HG02678 (cell line): ENCODE data around the gene CACNA1E.

Experiments used
- ATAC-seq: cut with Tn5 transposase; IDR thresholded peaks from one replicate; pipeline ENCODE4 v1.9.1; 2021; ENCODE audit warnings: mild to moderate bottlenecking, moderate library complexity; ENCODE audit not compliant: unreplicated experiment

Gene CACNA1E

DNA sequence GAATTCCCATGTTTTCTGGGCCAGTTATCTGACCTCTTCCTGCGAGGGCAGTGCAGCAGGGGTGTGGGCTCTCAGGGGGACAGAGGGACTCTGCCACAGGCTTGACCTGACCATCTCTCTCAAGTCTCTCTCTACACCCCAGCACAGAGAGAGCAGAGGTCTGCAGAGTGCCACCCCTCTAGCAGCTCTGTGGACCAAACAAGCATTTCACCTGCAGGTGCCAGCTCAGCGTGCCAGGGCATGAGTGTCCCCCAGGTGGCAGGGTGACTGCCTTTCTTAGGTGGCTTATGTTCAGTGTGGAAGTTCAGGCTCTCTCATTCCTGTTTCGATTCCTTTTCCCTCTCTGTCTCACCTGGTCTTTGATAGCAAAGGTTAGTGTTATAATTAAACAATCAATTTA is 191.3 kb downstream of the CACNA1E start:
- no peak for ATAC-seq

DNA sequence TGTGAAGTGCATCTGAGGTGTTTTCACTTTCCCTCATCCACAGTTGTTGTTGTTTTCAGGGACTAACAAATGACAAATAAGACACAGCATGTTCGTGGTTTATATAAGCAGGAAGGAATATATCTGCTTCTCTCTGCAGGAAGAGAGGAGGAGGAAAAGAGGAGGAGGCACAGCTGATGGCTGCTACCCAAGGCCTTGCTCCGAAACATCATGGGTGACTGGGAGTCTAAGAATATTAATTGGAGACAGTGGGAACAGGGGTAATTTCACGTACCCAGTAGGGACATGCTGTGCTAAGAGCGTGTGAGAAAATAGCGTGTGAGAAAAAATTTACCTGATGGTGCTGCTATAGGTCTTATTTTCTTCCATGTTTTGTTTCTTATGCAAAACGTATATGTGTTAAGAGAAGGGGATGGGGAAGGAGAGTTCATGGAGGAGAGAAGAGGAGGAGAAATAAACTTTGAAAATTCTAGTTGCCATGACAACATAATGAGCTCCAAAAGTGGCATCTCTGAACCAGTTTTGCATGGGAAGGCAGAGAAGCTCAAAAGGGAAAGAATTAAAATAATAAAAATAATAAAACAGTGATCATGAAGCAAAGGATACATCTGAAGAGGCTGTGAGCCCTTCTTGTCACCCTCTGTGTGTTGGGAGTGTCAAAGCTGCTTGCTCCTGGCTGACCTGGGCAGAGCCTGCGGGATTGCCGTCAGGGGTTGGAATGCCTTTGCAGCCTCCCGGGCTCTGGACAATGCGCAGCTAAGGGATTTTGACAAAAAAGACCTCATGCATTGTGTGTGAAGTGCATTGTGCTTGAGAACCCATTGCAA is 192.0 kb downstream of the CACNA1E start:
- ATAC-seq: no peak

DNA sequence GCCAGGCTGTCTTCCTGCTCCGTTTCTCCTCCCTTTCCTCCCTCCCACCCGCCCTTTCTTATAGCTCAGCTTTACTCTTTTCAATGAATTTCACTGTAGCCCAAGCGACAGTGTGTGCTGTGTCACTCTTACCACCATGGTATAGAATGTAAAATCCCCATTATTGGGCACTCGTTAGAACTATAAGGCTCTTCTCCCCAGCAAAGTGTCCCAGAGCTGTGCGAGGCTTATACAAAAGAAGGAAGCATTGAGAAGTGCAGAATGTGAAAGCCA is 192.5 kb downstream of the CACNA1E start:
- no peak for ATAC-seq

DNA sequence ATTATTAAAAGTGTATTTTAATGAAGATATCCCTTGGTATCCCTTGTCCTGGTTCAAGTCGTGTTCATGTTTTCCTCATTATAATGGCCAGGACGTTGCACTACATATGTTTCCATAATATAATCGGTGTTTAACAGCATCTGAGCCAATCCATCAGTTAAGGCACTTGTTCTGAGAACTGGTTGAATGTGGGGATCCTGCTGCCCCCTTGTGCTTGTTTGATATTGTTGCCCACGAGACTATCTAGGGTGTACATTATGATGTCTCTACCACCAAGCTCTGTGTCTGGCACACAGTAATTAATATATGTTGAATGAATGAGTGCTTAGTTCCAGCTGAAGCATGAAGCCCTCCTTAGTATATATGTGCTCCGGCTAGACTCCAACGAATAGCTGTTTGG is 193.0 kb downstream of the CACNA1E start:
- ATAC-seq: peak; percentile 77

DNA sequence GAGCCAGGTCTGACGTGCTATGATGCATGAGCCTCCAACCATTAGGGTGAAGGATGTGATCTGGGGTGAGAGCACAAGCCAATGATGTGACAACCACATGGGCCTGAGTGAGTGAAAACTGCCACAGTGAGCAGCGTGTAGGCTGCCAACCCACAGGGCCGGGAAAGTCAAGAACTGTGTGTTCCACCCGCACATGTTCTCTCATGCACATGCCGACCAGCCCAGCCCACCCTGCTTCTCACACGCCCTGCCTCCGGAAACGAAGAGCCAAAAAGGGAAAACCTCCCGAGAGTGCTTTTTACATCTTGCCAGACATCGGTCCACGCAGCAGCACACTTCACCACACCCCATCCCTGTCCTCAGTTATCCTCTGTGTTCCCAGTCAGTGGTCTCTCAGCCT is 197.0 kb downstream of the CACNA1E start:
- no peak for ATAC-seq

DNA sequence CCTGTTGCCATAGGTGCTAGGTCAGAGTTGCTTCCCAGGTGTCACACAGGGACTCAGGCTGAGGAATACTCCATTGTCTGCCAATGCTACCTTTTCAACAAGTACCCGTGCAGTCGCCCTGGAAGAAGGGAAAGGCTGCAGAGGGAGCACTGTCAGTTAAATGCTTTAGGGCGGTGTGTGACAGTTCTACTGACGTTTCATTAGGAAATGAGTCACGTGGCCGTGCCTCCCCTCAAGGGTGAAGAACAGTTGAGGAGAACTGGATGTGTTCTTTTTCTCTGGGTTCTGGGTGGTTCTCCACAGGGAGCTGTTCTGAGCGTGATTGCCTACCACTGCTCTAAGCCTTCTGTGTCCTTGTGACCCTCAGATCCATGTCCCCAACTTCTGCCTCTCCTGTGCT is 197.6 kb downstream of the CACNA1E start:
- ATAC-seq: no peak

DNA sequence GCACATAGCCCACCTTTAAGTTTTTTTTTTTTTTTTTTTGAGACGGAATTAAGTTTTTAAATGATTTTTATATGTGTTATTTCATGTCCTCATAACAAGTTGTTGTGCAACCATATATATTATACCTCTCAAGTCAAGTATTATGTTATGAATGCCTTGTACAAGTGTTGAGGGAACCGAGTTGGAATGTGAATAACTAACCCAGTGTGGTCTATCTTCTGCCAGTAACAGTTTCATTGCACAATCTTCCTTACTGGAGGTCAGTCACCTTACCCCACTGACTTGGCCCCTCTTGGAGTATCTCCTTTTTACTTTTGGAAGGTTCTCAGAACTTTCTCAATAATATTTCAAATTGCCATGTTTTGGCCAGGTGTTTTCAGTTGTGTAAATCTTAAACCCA is 201.9 kb downstream of the CACNA1E start:
- no peak for ATAC-seq

DNA sequence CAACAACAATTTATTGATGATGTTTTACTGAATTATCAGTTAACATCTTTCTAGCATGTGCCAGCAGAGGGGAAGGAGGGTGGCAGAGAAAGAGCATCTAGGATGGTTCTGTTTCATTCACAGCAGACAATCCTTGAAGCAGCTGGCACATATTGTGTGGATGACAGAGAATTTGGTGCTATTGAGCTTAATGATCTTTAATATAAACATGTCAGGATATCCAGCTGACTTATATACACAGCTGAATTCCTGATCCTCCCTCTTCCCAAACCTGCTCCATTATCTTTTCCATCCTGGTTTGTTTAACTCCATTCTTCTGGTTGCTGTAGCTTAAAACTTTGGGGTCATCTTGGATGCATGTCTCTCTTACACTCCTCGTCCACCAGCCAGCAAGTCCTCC is 218.6 kb downstream of the CACNA1E start:
- ATAC-seq: no peak

DNA sequence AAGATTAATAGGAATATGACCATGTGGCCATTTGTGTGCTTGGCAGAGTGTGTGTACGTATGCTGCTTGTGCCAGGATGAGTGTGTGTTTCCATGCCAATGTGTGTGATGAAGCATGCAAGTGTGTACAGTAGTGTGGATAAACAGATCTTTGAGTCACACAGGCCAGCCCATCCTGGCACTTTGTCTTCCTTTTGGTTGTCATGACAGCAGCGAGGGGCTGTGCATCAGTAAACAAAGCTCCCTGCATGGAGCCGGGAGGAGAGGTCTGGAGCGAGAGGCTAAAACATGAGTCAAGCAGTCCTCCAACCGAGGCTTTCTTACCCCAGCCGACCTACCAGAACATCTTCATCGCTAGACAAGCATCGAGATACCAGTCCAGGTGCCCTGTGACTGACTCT is 221.2 kb downstream of the CACNA1E start:
- ATAC-seq: no peak

DNA sequence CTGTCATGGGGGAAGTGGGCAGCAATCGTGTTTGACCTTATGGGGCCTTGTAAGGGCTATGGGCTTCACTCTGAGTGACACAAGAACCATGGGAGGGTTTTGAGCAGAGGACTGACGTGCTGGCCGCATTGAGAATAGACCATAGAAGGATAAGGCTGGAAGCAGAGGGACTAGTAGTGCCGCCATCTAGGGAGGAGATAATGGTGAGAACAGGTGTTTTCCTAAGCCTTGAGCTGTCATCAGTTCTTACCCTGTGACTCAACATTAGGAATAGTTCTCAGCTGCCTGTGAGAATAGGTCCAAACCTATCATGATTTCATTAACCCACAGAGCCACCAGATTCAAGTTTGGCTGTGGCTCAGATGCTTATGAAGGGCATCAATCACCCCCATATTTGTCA is 228.5 kb downstream of the CACNA1E start:
- ATAC-seq: no peak

DNA sequence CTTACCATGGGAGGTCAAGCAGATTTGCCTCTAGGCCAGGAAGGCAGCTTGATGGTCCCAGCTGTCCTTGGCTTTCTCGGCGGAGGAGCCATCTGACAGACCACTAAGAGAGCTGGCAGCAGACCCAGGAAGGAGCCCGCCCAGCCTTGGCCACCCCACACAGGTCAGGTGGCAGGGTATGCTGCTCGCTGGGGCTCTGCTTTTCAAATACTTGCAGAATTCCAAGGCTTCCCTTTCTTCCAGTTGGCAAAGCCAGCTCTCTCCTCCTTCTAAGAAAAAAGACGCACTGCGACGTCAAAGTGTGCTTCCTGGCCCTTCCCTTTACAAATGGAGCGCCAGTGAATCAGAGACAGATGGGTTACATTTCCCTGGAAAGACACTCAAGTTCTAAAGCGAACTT is 229.4 kb downstream of the CACNA1E start:
- no peak for ATAC-seq

DNA sequence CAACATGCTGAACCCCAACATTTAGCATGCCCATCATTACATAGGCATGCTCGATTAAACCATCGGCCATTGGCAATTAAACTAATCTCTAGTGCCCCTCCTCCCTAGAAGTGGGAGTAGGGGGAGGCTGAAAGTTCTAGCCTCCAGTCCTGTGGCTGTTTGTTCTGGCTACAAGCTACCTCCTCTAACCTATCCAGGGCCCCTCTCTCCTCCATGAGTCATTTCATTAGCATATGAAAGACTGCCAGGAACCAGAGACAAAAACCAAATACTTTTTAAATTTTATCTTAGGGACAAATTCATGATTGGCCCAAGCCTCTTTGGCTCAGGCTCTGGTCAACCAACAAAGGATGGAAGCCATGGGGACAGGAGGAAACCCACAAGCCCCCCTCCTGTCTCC is 231.1 kb downstream of the CACNA1E start:
- ATAC-seq: no peak

DNA sequence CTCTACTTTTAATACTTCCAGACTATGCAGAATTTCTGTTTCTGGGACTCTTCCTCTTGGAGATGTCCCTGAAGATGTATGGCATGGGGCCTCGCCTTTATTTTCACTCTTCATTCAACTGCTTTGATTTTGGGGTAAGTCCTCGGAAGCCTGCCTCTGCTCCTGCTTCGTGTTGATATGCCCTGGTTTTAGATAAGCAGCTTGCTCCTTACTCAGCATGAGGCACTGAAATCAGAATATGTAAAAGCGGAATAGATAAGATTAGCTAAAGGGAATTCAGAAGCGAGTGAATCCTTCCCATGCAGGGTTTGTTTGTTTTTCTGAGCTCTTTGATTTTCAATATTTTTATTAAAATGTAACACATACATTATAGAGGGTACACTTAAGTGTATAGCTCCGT is 234.7 kb downstream of the CACNA1E start:
- ATAC-seq: no peak

DNA sequence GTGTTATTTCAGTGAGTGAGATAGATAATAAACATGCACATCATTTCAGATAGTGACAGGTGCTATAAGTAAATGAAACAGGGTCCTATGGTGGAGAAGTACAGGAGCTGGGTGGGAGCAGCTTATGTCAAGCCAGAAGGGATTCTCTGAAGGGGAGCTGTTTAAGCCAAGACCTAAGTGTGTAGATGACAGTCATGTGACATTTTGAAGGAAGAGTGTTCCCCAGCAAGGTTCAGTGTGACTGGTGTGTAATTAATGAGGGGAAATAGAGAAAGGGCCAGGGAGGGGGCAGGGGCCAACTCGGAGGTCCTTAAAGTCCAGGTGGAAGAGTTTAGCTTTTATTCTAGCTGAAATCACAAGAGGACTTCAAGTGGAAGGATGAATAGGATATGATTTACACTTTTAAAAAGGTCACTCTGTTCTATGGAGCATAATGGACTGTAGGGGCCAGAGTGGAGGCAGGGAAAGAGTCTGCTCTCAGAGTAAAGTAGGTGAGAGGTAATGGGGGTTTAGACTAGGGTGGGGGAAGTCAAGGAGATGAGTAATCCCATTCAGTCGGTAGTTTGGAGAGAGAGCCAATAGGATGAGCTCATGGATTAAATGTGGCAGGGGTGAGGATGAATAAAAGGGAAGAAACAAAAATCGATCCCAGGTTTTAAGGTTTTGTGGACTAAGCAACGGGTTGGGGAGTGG is 243.1 kb downstream of the CACNA1E start:
- ATAC-seq: no peak

DNA sequence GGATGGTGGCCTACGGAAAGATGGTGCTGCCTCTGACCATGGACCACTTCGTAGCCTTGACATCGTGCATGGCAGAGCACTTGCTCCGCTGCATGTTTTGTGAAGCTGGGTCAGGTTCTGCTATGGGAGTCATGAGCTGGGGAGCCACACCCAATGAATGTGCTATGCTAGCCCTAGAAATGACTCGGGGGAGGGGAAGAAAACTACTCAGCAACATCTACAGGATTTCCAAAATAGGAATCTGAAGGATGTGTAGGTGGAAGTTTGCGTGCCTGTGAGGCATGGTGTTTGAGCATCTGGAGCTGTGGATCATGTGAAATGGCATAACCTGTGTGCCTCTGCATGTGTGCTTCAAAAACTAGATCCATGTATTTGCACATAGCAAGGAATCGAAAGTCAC is 247.3 kb downstream of the CACNA1E start:
- no peak for ATAC-seq

DNA sequence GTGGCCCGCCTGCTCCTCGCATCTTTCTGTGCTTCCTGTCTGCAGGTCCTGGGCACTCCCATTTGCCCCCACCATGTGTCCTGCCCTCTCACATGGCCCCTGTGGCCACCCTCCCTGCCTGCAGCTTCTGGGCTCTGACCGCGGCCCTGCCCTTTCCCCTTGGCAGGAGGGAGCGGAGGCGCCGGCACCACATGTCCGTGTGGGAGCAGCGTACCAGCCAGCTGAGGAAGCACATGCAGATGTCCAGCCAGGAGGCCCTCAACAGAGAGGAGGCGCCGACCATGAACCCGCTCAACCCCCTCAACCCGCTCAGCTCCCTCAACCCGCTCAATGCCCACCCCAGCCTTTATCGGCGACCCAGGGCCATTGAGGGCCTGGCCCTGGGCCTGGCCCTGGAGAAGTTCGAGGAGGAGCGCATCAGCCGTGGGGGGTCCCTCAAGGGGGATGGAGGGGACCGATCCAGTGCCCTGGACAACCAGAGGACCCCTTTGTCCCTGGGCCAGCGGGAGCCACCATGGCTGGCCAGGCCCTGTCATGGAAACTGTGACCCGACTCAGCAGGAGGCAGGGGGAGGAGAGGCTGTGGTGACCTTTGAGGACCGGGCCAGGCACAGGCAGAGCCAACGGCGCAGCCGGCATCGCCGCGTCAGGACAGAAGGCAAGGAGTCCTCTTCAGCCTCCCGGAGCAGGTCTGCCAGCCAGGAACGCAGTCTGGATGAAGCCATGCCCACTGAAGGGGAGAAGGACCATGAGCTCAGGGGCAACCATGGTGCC is 249.1 kb downstream of the CACNA1E start:
- ATAC-seq: no peak

DNA sequence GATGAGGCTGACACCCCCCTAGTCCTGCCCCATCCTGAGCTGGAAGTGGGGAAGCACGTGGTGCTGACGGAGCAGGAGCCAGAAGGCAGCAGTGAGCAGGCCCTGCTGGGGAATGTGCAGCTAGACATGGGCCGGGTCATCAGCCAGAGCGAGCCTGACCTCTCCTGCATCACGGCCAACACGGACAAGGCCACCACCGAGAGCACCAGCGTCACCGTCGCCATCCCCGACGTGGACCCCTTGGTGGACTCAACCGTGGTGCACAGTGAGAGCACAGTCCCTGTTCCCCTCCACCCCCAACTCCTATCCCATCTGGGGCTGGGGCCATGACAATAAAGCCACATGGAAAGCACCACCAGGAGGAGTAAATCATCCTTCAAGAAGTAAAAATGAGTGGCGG is 250.2 kb downstream of the CACNA1E start:
- ATAC-seq: no peak

DNA sequence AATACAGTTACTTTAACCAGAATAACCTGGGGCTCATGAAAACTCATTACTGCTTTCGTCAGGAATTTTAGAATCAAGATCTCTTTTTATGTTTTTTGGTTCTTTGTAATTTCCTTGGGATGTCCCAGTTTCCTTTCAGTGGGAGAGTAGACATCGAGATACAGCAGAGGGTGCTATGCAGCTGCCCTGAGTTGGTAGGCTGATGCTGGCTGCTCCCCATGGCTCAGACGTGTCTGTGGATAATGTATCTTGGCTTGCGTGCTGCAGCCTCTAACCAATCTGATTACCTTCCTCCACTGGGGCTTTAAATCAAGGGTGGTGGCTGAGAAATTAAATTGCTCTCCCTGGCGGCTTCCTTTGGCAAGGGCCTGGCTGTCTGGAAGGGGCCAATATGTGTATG is 253.7 kb downstream of the CACNA1E start:
- no peak for ATAC-seq

DNA sequence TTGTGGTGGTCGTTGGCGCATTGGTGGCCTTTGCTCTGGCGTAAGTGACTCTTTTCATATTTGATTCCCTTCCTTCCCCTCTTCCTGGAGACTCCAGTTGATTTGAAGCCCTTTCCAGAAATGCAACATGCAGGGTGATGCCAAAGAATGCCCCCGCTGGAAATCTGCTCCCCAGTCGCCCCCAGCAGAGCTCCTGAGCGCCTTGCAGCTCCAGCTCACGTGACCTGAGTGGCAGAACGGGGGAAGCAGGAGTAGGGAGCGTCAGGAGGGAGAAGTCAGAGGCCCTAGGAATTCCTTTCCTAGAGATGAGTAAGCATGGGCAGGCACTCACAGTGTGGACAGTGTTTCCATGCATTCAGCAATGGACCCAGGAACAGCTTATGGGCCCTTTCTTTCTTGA is 255.9 kb downstream of the CACNA1E start:
- ATAC-seq: no peak

DNA sequence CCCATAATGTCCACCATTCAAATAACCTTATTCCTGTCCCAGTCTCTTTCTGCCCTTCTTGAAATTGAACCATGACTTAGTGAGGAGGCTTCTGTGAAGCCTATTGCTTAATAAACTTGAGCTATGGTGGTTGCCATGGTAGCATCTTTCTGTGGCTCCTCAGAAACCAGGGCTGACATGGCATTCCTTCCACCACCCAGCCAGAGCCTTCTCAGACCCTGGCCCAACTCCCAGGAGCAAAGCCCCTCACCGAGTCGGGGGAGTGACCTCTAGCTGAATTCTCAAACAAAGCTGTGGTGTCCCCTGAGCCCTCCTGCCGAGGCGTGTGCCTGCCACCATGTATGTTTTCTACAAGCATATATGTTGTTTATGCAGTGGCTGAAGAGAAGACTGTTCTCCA is 259.1 kb downstream of the CACNA1E start:
- ATAC-seq: no peak

DNA sequence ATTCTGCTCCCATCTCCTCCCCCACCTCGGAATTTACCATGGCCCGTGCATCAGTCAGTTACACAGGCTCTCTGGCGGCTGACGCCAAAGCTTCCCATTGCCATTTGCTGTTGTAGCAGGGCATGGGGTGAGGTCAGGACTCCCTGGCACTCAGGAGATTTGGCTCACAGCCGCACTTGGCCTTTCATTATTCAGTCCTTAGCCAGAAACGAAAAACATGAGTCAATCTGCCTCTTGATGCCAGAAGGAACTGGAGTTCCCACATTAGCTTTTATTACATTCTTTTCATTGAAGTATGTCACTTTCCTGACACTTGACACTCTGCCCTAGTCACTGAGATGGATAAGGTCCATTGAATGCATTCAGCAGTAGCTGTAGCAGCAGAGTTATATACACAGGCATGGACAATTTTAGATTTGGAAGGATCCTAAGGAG is 260.6 kb downstream of the CACNA1E start:
- no peak for ATAC-seq

DNA sequence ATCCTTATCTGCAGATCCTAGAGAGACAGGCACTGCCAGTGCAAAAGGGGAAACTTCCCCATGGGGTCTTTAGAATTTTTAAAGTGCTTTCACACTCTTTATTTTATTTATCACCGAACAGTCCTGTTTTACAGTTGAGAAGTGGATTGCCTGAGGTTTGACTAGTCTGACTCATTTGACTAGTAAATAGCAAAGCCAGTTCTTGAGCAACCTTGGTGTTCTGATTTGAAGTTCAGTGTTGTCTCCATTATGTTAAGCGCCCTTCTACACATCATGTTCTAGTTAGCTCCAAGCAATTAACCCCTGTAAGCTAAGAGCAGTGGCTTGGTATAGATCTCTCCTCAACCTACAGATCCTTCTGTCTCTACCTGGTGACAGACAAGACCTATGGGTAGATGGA is 262.9 kb downstream of the CACNA1E start:
- ATAC-seq: no peak
